Bladder microvascular endothelial cell (primary cell): ENCODE results near the gene MARK1. TPM values are rescaled to one million over a fixed set of nuclear protein-coding genes. Genes with fewer than 3 reads are reported as not detected.

Source experiments
- total RNA-seq: library from RNA; depleted of rRNA; stranded (reverse); fragments of >200 nt; gene quantifications from 2 replicates; pipeline ENCODE4 v1.2.3, GENCODE V29; 2014

Gene MARK1
- 0.32 and 4.3 TPM in 2 replicates for total RNA-seq

GRCh38 chr1:220527908-220528678, at the start of gene MARK1:
Gene MARK1, plus strand, starts transcription at chr1:220528136. Its CDS starts 687 bp downstream, at chr1:220528823.

GRCh38 chr1:220690140-220691052, 162.5 kb downstream of the MARK1 start, which contains the start of gene C1orf115:
Gene C1orf115, plus strand, starts transcription at chr1:220690363. Its CDS starts 40 bp downstream, at chr1:220690403.

Other genes with a start within 250 kb of the MARK1 start
- 47.3 and 93.7 TPM in 2 replicates for gene C1orf115, start 162.2 kb downstream of the MARK1 start, total RNA-seq
- 4.7 and 14.7 TPM in 2 replicates for gene MTARC2, start 220.2 kb downstream of the MARK1 start, total RNA-seq